ENCODE data around the gene DGCR2.
A peak's percentile ranks its signal among the peaks of the same experiment; 100 is the strongest.

Gene DGCR2

DNA sequence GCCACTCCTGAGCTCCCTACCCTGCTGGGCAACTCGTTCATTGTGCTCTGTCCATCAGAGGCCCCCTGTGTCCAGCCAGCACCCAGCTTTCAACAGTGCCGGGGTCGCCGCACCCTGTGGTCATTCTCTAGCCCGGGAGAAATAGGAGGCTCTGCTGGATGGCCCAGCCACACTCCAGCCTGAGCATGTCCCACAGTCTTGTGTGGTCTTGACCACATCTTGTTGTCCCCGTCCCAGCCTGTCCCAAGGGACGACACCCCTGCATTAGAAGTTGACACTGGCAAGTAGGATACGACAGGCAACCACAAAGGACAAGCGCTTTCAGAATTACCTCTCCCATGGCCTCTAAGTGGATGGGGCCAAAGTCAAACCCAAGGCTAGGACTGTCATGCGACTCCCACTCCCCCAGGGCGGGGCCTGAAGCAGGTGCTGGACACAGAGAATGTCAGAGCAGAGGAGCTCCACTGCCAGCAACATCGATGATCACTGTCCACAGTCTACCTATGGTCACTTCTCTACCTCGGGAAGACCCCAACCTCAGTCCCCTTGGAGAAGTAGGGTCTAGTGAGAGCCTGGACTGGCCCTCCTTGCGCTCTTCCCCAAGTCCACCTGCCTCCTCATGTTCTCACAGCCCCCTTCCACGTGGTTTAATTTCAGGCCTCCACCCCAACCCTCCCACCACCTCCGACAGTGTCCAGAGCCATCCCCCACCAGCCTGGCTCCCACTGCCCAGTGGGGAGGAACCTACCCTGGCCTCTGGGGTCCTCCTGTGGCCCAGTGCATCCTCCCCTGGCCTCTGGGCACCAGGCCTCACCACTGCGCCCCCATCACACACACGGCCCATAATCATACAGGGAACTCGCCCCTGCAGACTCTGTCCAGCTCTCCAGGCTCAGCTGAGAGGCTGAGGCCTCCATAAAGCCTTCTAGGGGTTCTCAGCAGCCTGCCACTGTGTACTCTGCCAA lies 4.4 kb upstream of the DGCR2 start:
- DNase-seq: no peak

DNA sequence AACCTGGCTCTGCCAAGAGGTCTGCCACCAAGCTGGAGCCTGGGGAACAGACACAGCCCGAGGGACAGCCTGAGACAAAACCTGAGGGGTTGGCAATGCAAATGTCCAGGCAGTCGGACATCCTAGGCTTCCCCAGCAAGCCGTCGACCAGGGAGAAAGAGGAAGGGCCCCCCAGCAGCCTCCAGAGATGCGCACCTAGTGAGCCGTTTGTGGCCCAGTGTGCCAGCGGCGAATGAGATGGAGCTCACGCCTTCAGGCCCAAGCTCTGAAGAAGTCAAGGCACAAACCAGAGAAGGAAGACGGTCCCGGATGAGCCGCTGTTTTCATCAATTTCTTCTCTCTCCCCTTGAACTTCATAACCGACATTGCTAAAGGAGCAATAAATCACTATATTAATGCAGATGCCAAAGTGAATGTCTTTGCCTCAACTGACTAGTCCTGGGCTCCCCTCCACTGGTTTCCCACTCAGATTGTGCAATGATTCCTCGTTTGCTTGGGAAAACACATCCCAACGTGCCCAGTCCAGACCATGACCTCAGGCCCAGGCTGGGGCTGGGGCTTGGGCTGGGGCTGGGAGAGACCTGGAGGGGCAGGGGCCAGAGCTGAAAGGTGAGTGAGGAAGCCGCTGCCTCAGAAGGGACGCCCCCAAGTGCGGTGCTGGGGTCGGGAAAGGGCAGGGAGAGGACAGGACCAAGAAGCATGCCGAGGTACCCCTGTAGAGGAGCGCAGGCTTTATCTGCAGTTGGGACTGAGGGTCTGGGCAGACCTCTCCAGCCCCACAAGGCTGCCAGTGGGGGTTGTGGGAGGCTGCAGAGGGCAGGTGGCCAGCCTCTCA lies 3.5 kb upstream of the DGCR2 start:
- DNase-seq: no peak

DNA sequence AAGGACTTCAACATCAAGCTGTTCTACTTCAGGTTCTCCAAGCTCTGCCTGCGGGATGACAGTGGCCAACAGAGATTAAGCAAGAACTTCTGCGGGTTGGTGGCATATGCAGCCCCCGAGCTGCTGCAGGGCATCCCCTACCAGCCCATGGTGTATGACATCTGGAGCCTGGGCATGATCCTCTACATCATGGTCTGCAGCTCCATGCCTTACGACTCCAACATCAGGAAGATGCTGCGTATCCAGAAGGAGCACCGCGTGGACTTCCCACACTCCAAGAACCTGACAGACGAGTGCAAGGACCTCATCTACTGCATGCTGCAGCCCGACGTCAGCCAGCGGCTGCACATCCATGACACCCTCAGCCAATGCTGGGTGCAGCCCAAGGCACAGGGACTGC lies 2.8 kb upstream of the DGCR2 start:
- DNase-seq: no peak

DNA sequence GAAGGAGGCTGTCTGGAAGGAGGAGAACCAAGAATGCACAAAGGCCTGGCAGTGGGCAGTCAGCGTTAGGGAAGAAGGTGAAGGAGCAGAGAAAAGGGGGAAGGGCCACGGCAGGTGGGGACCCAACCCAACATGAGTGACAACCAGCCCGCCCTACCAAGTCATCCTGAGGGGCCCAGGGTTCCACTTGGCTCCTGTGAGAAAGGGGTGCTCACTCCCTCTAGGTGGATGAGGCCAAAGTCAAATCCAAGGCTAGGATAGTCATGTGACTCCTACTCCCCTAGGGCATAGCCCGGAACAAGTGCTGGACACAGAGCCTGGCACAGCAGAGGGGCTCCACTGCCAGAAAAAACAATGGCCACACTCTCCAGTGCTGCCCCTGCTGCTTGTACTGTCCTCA lies 2.2 kb upstream of the DGCR2 start:
- no peak for DNase-seq

DNA sequence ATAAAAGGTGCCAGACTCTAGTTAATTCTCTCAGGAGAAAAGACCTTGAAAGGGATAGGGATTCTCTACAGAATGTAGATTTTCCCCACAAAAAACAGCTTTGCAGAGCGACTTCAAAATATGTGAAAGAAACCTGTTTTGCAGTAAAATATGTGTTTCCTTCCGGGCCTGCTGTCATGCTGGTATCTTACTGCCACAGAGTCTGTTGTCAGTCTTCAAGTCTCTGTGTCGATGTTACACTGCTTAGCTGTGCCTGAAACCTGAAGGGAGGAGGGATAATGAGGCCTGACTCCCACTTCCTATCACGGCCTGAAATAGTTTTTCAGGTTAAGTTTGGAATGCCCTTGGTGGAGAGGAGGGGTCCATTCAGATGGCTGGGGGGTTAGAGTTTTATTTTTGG lies 1.7 kb upstream of the DGCR2 start:
- no peak for DNase-seq

DNA sequence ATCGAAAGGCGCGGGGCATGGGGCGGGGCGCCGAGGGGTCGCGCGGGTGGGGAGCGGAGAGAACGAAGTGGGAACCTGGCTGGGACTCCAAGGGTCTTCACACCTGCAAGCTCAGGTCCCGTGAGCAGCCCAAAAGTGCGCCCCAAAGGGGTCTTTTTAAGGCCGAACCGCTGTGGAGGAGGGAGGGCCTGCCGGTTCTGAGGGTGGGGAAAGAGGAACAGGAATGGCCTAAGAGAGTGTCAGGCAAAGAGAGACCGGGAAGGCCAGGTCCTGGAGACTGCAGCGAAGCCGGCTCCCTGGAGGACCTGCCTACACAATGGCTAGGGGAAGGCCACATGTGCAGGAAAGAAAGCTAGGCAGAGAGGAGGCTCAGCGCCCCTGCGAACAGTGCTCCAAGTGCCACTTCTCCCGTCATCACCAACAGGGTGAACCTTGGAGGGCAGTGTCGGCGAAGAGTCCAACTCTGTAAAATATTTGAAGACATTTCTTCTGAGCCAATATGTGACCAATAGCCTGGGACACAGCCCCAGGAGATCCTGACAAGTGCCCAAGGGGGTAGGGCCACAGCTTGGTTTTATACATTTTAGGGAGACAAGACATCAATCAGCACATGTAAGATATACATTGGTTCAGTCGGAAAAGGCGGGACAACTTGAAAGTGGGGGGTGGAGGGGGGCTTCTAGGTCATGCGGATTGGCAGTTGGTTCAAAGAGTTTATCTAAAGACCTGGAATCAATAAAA lies 710 bp upstream of the DGCR2 start:
- no peak for DNase-seq

DNA sequence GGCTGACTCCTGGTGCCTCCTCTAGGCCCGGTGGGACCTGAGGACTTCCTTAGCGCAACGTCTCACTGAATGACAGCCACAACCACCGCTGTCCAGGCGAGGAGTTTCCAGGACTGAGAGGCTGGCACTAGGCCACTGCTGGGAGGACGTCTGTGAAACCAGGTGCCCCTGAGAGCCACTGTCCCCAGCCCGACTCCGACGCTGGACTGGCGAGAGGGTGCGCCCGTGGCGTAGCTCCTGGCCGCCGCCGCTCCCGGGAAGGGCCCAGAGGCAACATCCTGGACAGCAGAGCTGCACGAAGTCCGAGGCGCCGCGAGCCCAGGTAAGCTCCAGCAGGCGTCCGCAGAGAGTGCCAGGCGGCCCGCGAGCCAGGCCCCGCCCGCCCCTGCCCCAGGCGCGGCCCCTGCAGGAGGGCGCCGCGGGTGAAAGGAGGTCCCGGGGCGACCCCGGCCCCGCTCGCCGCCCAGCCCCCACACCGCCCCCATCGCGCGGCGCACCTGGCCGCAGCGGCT lies 525 bp downstream of the DGCR2 start:
- DNase-seq: peak in 1 of 4 experiments; percentile 22

DNA sequence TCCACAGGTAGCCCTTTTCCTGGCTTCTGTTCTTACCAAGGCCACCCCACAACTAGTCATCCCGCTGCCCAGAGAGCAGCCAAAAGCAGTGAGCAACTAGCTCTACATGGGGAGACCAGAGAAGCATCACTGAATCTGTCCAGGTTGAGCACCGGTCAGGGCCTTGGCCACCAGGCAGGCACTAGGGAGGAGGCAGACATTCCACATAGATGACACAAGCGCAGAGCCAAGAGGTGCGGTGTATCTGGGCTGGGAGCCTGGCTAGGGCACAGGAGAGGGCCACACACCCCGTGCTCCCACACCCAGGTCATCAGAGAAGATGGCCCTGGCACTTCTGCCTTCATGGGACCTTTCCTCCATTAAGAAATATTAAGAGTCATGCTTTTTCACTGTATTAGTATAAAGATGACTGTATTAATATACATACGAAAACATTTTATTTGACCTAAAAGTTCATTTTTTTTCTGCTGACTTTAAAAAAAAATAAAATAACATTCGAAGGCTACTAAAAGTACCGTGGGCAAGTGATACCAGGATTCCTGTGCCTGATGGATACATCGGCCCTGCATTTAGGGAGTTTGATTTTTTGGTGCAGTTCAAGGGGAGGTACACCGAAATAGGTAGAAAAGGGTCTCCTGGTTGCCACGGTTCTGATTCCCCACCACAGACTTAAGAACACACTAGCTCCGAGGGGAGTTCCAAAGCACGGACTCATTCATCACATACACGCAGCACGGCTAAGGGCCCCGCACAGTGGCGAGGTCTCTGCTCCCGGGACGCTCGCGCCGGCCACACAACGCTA lies 1.2 kb downstream of the DGCR2 start:
- DNase-seq: no peak

DNA sequence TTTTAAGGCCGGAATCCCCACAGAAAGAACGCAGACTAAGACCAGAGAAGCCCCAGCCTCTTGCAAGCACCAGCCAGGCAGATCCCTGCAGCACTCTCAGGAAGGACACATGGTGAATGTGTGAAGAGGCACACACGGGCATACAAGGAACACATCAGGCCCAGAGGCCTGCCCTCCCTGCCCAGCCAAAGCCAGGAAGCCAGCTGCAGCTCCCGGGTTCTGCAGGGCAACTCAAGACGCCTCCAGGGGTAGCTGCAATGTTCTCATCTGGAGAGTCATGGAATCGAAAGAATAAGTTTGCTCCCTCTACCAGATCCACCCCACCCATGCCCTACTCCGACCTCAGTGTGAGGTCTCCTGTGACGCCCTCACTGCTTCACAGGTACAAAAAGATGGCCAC lies 2.3 kb downstream of the DGCR2 start:
- no peak for DNase-seq

DNA sequence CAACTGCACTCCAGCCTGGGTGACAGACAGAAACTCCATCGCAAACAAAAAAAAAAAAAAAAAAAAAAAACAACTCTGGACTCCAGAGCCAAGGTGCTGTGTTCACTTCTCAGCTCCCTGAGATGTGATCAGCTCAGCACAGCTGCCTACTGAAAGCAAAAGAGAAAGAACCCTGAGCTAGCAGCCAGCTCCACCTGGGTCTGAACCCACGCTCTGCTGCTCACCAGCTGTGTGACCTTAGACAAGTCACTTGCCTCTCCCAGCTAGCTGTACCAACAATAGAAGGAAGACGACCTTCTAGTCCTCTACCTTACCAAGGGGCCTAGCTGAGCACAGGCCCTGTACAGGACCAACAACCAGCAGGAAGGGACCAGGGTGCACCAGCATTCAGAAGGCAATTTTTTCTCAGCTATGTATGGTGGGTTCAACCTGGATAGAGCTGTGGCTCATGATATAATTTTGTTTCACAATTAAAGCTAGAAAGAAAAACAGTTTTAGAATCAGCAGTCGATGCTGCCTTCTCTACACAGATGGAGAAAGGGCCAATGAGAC lies 3.8 kb downstream of the DGCR2 start:
- DNase-seq: no peak

DNA sequence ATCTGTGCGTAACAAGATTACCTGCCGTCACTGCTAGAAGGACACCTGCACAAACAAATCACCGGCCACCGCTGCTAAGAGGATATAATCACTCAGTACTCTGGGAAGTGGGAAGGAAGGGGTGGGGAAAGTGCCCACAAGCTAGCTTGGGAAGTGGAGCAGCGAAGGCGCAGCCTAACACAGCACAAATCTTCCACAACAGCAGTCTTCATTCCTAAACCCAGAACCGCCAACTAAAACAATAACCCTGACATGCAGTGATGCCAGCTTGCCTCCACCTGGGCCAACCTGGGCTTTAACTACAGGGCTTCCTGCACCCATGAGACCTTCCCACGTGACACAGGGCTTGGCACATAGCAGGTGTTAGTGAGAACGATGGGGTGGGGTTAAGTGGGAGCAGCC lies 5.1 kb downstream of the DGCR2 start:
- no peak for DNase-seq

DNA sequence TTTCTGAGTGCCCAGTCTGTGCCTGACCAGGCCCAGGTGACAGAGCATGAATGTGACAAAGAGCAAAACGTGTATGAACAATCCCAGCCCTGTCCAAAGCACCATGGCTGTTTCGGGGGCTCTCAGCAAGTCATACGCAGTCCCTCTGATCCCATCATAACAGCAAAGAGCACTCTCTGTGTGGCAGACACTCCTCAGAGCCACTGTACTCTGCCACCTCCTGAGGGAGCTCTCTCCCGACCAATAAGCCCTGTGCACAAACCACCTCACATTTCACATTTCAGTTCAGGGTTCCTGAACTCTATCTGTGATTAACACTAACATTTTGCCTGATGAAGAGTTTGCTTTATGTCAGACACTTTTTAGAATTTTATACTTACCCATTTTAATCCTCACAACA lies 6.6 kb downstream of the DGCR2 start:
- no peak for DNase-seq

DNA sequence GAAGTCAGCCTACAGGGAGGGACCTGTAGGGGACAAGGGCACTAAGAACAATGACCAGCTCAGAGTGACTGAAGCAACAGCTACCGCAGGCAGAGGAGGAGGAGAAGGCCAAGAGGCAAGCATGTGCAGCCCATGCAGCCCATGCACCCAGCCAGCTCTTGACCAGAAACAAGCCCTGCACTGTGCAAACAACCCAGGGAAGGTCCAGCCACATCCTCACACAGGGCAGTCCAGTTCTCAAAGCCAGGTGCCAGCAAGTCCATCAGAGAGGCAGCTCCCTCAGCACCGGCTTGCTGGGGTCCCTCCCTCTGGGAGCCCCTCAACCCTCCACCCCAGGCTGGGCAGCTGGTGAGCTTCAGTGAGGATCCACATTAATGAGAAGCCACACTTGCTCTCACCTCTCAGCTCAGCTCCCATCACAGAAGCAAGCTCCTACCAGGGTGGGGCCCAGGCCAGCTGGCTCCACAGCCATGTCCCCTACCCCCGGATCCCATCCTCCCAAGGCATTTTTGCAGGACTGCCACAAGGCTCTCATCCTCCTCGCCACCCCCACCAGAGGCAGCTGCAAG lies 7.1 kb downstream of the DGCR2 start:
- DNase-seq: no peak

DNA sequence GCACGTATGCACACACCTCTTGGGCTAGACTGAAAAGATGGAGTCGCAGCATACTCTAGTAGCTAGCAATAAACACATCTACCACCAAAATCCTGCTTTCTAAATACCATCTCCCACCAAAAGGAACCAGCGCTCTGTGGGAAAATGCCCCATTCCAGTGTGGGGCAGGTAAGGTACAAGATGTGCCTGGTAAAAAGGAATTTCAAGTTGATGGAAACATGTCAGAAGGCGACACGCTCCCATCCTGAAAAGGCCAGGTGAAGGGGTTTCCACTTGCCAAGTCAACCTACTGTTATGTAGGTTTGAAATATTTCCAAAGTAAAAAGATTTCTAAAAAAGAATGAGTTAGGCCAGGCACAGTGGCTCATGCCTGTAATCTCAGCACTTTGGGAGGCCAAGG lies 8.8 kb downstream of the DGCR2 start:
- DNase-seq: no peak

DNA sequence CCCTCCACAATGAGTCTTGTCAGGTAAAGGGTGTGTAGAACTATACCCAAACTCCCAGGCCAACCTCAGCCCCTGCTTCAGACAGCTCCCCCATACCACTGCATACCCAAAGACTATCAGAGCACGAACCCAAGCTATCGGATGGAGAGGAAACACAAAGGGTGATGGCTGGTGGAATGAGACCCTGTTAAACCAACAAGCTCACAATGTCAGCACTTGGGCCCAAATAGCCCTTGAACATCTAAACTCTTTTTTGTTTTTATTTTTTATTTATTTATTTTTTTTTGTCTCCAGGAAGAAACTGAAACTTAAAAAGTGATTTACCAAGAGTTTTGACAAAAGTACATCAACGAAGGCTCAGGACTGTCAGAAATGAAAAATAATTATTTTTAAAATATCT lies 10.6 kb downstream of the DGCR2 start:
- DNase-seq: no peak

DNA sequence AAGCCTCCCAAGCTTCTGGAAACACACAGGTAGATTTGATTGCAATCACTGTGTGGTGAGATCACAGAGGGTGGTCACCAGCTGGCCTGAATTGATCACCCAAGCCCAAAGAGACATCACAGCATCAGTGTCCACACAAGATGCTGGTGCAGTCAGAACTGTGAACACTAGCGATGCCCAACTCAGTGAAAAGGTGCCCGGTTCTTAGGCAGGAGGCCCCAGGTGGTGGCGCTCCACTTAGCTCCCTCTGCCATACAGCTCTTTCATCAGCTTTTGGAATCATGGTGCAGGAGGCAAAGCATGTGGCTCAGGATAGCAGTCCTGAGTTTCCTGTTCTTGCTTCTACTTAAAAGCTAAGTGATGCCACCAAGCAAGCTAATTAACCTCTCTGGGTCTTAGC lies 11.1 kb downstream of the DGCR2 start:
- no peak for DNase-seq

DNA sequence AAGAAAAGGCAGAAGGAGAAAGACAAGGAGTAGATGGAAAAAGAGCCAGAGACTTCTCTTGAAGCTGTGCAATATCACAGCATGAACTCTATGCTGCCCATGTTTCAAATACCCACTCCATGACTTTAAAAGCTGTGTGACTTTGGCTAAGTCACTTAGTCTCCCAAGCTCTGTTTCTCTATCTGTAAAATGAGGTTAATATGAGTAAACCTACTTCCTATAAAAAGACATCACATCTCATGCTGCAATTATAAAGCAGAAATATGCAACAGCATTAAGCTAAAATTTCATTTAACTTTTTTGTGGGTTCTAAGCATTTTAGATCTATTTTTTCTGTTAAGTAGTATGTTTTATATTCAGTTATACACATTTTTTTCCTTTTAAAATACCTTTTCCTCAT lies 11.6 kb downstream of the DGCR2 start:
- DNase-seq: no peak

DNA sequence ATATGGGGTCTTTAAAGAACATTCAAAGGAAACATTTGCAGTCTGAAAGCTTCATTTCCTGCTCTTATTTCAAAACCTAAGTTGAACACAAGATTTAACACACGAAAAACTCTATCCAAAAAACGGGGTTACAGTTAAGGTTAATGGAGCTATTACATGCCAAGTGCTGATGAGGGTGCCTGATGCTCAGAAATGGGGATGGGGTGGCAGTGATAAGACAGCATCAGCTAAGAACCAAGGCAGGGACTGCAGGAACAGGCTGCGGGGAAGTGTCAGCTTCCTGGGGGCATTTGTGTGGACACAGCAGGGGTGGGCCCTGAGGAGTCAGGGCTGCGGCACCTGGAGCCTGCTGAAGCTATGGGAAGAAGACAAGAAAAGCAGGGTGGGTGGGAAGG lies 12.2 kb downstream of the DGCR2 start:
- no peak for DNase-seq

DNA sequence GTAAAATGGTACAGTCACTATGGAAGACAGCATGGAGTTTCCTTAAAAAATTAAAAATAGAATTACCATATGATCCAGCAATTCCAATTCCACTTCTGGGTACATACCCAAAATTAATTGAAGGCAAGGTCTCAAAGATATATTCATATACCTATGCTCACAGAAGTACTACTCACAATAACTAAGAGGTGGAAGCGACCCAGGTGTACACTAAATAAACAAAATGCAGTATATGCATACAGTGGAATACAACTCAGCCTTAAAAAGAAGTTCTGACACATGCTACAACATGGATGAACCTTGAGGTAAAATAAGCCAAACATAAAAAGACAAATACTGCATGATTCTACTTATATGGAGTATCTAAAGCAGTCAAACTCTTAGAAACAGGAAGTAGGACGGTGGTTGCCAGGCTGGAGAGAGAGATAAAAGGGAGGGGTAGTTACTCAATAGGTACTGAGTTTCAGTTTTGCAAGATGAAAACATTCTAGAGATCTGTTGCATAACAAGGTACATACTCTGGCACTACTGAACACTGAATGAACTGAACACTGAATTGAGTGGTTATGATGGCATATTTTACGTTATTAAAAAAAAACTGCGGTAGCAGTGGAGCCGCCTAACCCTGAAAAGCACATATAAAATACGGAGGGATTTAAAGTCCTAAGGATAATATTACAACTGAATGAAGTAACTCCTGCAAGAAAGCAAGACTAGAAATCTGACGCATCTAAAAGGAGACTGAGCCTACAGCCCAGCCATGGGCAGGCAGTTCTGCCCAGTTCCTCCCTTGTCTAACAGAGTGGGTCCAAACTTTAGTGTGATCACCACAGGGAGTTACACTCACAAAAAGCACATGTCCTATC lies 12.8 kb downstream of the DGCR2 start:
- DNase-seq: peak in 2 of 4 experiments; percentile 13 to 15

DNA sequence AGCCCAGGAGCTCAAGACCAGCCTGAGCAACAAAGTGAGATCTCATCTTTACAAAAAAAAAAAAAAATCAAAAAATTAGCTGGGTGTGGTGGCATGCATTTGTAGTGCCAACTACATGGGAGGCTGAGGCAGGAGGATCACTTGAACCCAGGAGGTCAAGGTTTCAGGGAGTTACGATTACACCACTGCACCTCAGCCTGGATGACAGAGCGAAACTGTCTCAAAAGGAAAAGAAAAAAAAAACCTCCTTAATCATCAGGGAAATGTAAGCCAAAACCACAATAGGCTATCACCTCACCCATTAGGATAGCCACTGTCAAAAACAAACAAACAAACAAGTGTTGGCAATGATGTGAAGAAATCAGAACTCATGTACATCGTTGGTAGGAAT lies 13.4 kb downstream of the DGCR2 start:
- DNase-seq: no peak

DNA sequence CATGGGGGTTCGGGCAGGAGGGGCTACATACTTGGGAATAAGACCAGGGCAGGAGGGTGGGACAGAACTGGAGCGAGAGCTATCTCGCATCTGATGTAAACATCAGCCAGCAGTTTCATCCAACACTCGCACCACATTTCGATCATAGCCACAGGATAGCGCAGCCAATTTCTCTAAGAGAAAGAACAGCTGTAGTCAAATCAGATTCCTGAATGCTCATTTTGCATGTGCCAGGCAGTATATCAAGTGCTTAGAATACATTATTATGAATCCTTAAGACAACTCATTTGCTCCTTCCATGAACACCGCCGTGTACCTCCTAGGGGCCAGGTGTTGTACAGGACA lies 14.5 kb downstream of the DGCR2 start:
- DNase-seq: no peak
